ENCODE measurements around the gene TSSK2. TPM values are rescaled to one million over a fixed set of nuclear protein-coding genes. Genes with fewer than 3 reads are reported as not detected.

The TSSK2 gene
- total RNA-seq, 2 experiments from 2014 or later, result not detected

GRCh38 chr22:19139974-19140373, 8.9 kb downstream of the TSSK2 start:
- H3K4me1 ChIP-seq (ENCODE audit: insufficient read depth, low read length, poor library complexity, severe bottlenecking), result peaks cover 9% of the 10 kb centered on the region
- DNase-seq (ENCODE audit: low spot score), result no peak
- H3K4me3 ChIP-seq (ENCODE audit: low read depth, low read length, poor library complexity, severe bottlenecking), result no peak overlapping the region
- no peak overlapping the region for H2AFZ ChIP-seq (ENCODE audit: low read length)
- no peak overlapping the region for H3K4me2 ChIP-seq (ENCODE audit: low read length)
- POLR2A ChIA-PET, result no interaction called here
- no peaks in the 10 kb centered on the region for H3K9me2 ChIP-seq (ENCODE audit: insufficient read depth, low read length)
- BruUV-seq (replicated peaks), result no TSS peak
- H3K36me3 ChIP-seq (ENCODE audit: insufficient read depth, low read length), result peaks cover 56% of the 10 kb centered on the region
- CTCF ChIA-PET (ENCODE audit: unreplicated experiment), result no interaction called here
- no peaks in the 10 kb centered on the region for H3K9me3 ChIP-seq (ENCODE audit: low read length)
- intact Hi-C loops (cut with micrococcal nuclease; ENCODE audit: unreplicated experiment), result loop anchor here (10.0 kb wide), 1 partner anchor 295 kb away; the partner anchor contains the start of genes HIRA and MRPL40
- no peaks in the 10 kb centered on the region for H4K20me1 ChIP-seq (ENCODE audit: insufficient read depth, low read length)
- peaks cover 13% of the 10 kb centered on the region; the same call in 1 of the 2 replicates for H3K79me2 ChIP-seq (ENCODE audit: insufficient read depth, low read depth, low read length)
- TF ChIP-seq EZH2phosphoT487 (IDR thresholded peaks at IDR 0.05; ENCODE audit: borderline replicate concordance, low read depth, low read length), result no peak
- TF ChIP-seq, protein P1, sequence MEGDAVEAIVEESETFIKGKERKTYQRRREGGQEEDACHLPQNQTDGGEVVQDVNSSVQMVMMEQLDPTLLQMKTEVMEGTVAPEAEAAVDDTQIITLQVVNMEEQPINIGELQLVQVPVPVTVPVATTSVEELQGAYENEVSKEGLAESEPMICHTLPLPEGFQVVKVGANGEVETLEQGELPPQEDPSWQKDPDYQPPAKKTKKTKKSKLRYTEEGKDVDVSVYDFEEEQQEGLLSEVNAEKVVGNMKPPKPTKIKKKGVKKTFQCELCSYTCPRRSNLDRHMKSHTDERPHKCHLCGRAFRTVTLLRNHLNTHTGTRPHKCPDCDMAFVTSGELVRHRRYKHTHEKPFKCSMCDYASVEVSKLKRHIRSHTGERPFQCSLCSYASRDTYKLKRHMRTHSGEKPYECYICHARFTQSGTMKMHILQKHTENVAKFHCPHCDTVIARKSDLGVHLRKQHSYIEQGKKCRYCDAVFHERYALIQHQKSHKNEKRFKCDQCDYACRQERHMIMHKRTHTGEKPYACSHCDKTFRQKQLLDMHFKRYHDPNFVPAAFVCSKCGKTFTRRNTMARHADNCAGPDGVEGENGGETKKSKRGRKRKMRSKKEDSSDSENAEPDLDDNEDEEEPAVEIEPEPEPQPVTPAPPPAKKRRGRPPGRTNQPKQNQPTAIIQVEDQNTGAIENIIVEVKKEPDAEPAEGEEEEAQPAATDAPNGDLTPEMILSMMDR (conservative IDR thresholded peaks at IDR 0.05; ENCODE audit: low read length), result no peak
- H3K27ac ChIP-seq (ENCODE audit: low read depth, low read length, poor library complexity, severe bottlenecking), result no peak overlapping the region

- CTCF ChIA-PET (ENCODE audit: unreplicated experiment), result no interaction called here
- H4K20me1 ChIP-seq (ENCODE audit: insufficient read depth, low read length), result no peaks in the 10 kb centered on the region
- TF ChIP-seq, protein P1 (conservative IDR thresholded peaks at IDR 0.05; ENCODE audit: low read length), result no peak
- TF ChIP-seq EZH2phosphoT487 (IDR thresholded peaks at IDR 0.05; ENCODE audit: borderline replicate concordance, low read depth, low read length), result no peak
- peaks cover 13% of the 10 kb centered on the region; the same call in 1 of the 2 replicates for H3K79me2 ChIP-seq (ENCODE audit: insufficient read depth, low read depth, low read length)
- no peak for DNase-seq (ENCODE audit: low spot score)
- peaks cover 44% of the 10 kb centered on the region; the same call in 1 of the 2 replicates for H3K36me3 ChIP-seq (ENCODE audit: insufficient read depth, low read length)
- BruUV-seq (replicated peaks), result no TSS peak
- POLR2A ChIA-PET, result no interaction called here
- no peak overlapping the region for H3K4me3 ChIP-seq (ENCODE audit: low read depth, low read length, poor library complexity, severe bottlenecking)
- intact Hi-C loops (cut with micrococcal nuclease; ENCODE audit: unreplicated experiment), result loop anchor here (10.0 kb wide), 1 partner anchor 292 kb away; the partner anchor contains the start of genes HIRA and MRPL40
- H3K9me2 ChIP-seq (ENCODE audit: insufficient read depth, low read length), result no peaks in the 10 kb centered on the region
- H3K27ac ChIP-seq (ENCODE audit: low read depth, low read length, poor library complexity, severe bottlenecking), result no peak overlapping the region
- H2AFZ ChIP-seq (ENCODE audit: low read length), result no peak overlapping the region
- no peak overlapping the region for H3K4me2 ChIP-seq (ENCODE audit: low read length)
- no peaks in the 10 kb centered on the region for H3K9me3 ChIP-seq (ENCODE audit: low read length)
- H3K4me1 ChIP-seq (ENCODE audit: insufficient read depth, low read length, poor library complexity, severe bottlenecking), result peaks cover 9% of the 10 kb centered on the region
These were observed 11.3 kb downstream of the TSSK2 start for GRCh38 chr22:19142394-19142793.

DNA sequence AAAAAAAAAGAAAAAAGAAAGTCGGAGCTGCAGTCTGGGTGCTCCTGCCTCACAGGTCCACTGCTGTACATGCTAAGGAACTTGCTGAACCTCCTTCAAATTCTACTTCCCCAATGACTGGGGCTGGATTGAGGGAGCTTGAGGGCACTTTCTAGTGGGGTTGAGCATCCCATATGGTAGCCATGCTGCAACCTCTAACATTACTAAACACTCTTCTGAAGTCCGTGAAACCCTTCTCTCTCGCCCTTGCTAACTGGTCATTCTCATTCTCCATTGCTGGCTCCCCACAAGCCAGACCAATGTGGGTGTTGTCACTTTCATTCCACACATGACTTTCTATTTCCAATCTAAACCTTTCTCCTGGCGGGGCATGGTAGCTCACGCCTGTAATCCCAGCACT, 12.1 kb downstream of the TSSK2 start:
- ChIA-PET POLR2A (interaction anchor here (0.9 to 2.6 kb wide), 4 partner anchors 12 to 859 kb away, joined by 3 to 8 read pairs (median 5); partner anchors contain the start of gene SLC25A1), CTCF (ENCODE audit: unreplicated experiment) (no interaction called here)
- Histone ChIP-seq H3K36me3 (ENCODE audit: insufficient read depth, low read length) (peaks cover 37% of the 10 kb centered on the region; the same call in 1 of the 2 replicates), H3K9me3 (ENCODE audit: low read length) (no peaks in the 10 kb centered on the region), H4K20me1 (ENCODE audit: insufficient read depth, low read length) (no peaks in the 10 kb centered on the region), H3K27ac (ENCODE audit: low read depth, low read length, poor library complexity, severe bottlenecking) (no peak overlapping the region), H3K4me2 (ENCODE audit: low read length) (peak overlapping the region; percentile 77), H2AFZ (ENCODE audit: low read length) (no peak overlapping the region), H3K9me2 (ENCODE audit: insufficient read depth, low read length) (no peaks in the 10 kb centered on the region), H3K4me1 (ENCODE audit: insufficient read depth, low read length, poor library complexity, severe bottlenecking) (peaks cover 9% of the 10 kb centered on the region), H3K79me2 (ENCODE audit: insufficient read depth, low read depth, low read length) (peaks cover 13% of the 10 kb centered on the region; the same call in 1 of the 2 replicates), H3K4me3 (ENCODE audit: low read depth, low read length, poor library complexity, severe bottlenecking) (peak overlapping the region; percentile 84)
- no peak for DNase-seq (ENCODE audit: low spot score)
- TF ChIP-seq, protein P1 (conservative IDR thresholded peaks at IDR 0.05; ENCODE audit: low read length), result no peak
- TF ChIP-seq EZH2phosphoT487 (IDR thresholded peaks at IDR 0.05; ENCODE audit: borderline replicate concordance, low read depth, low read length), result no peak
- no TSS peak for BruUV-seq (replicated peaks)
- intact Hi-C loops (cut with micrococcal nuclease; ENCODE audit: unreplicated experiment), result loop anchor here (10.0 kb wide), 1 partner anchor 292 kb away; the partner anchor contains the start of genes HIRA and MRPL40
